GM18498 (cell line): ENCODE measurements around the gene BMPR2.
"Not testable (repeated sequence)": the region's sequence is repeated elsewhere in the genome, so short reads cannot be mapped to it uniquely, and the experiment has no call there.

Source experiments
- ATAC-seq: cut with Tn5 transposase; IDR thresholded peaks from one replicate; pipeline ENCODE4 v1.9.1; 2021; ENCODE audit warnings: mild to moderate bottlenecking, moderate library complexity; ENCODE audit not compliant: unreplicated experiment

The BMPR2 gene

GRCh38 chr2:202519453-202519852 lies 143.3 kb downstream of the BMPR2 start:
- ATAC-seq, result no peak

- no peak for ATAC-seq
These were observed 145.3 kb downstream of the BMPR2 start for GRCh38 chr2:202521470-202521869.

DNA sequence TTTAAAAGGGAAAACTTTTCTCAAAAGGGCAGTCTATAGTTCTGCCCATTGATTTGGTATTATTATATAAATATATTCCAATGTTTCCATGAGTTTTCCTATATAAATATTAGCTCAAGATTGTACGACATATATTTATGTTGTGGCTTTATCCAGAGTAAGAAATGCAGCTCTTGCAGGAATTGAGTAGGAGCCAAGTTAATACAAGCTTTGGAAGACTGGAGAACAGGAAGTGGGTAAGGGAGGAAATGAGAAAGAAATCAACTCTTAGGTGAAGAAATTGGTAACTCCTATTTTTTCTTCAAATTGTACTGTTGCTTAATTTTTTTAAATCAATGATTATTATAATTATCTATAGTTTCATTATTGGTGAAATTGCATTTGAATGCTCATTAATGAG lies 153.3 kb downstream of the BMPR2 start:
- ATAC-seq, result no peak

DNA sequence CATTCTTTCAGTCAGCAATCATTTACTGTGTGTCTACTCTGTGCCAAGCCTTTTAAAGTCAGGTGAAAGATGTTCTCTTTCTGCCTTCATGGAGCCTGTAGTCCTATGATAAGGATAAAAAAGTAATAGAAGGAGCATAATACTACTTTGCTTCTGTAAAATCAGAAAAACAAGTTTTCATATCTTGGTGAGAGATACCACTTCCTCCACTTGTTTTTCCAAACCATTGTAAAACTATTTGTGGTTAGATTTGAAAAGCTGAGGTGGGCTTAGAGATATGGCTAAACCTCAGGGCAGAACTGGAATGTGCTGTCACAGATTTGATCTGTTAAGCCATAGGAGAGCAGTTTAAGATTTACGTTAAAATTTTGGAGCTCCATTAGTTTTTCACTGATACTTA lies 153.9 kb downstream of the BMPR2 start:
- no peak for ATAC-seq

- ATAC-seq, result not testable (repeated sequence)
These were observed 159.2 kb downstream of the BMPR2 start for GRCh38 chr2:202535290-202535689.

- ATAC-seq, result no peak
These were observed 165.0 kb downstream of the BMPR2 start for GRCh38 chr2:202541137-202541536.

DNA sequence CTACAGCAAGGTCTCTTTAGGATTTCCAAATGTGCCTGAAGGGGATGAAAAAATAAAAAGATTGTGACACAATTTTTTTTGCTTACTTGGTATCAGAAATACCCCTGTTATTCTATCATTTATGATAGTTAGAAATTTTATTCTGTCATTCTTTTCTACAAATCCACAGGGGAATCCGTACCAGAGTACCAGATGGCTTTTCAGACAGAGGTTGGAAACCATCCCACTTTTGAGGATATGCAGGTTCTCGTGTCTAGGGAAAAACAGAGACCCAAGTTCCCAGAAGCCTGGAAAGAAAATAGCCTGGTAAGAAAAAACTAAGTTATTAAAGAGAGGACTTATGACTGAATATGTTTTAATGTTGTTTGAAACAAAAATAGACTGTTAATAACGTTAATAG lies 166.0 kb downstream of the BMPR2 start:
- ATAC-seq, result no peak

DNA sequence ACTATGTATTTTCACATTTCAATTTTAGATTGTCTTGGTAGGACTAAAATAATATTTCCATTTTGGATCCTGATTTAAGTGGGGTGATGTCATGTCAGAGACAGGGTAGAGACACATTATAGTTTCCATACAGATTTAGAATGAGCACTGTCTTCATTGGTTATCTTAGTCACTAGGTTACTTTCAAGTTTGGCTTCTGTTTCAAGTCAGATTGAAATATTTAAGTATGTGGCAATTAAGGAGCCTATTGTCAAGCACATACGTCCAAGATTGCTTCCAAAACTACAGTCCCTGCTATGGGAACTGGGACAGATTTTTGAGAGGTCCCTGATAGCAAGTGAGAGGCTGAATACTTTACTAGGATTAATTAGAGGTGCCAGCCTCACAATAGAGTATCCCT lies 169.4 kb downstream of the BMPR2 start:
- ATAC-seq, result no peak

DNA sequence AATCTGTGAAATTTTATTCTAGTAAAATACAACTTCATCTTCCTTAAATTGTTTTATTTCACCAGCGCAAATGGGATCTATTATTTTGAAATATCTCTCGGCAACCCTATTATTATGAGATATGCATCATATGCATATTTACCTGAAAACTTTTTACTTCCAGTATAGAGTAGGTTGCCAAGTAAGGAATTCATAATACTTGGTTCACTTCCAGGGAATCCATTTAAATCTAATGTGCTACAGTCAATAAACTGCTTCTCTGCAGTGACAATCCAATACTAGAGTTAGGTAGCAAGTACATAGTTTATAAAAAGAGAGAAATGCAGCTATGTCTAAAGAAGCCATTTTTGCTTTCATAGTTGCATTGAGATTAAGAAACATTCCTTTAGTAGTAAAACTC lies 169.8 kb downstream of the BMPR2 start:
- ATAC-seq, result no peak

- ATAC-seq, result not testable (repeated sequence)
These were observed 170.5 kb downstream of the BMPR2 start for GRCh38 chr2:202546499-202547141.

DNA sequence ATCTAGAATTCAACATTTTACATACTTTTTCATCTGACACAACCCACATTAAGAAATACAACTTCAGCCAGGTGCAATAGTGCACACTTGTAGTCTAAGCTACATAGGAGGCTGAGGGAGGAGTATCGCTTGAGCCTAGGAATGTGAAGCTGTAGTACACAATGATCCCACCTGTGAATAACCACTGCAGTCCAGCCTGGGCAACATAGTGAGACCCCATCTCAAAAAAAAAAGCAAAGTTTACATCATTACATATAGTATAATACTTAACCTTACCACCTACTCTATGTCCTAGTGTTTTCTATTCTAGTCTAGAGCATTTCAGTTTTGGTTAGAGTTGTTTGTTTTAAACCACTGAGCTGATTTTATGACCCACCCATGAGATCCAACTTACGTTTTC lies 172.1 kb downstream of the BMPR2 start:
- ATAC-seq, result no peak

DNA sequence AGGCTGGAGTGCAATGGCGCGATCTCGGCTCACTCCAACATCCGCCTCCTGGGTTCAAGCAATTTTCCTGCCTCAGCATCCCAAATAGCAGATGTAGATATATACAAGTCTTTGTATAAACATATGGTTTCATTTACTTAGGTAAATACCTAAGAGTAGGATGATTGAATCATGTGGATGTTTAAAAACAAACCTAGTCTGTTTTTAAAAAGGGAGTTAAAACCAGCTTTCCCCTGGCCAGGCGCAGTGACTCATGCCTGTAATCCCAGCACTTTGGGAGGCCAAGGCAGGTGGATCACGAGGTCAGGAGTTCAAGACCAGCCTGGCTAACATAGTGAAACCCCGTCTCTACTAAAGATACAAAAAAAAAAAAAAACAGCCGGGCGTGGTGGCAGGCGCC lies 174.9 kb downstream of the BMPR2 start:
- ATAC-seq, result not testable (repeated sequence)

GRCh38 chr2:202555356-202555755 lies 179.2 kb downstream of the BMPR2 start:
- no peak for ATAC-seq

DNA sequence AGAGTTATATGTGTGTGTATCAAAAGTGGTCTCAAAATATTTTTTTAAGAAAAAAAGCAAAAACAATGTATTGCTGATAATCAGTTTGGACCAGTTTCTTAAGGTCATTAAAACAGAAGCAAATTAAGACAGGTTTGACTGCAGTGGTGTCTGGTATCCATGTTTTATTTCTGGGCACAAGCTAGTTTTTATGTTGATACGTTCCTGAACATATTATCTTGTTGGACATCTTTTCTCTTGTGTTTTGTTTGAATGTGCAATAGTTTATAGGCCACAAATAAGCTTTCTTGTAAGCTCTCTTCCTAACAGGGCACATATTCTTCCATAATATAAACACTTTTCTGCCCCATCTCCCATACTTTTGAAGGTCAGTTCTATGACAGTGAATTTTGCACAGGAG lies 184.1 kb downstream of the BMPR2 start:
- ATAC-seq, result no peak

GRCh38 chr2:202564226-202564625 lies 188.1 kb downstream of the BMPR2 start:
- no peak for ATAC-seq

GRCh38 chr2:202566286-202566685 lies 190.2 kb downstream of the BMPR2 start:
- ATAC-seq, result no peak

GRCh38 chr2:202574541-202574940 lies 198.4 kb downstream of the BMPR2 start:
- ATAC-seq, result no peak

GRCh38 chr2:202575194-202575593 lies 199.1 kb downstream of the BMPR2 start:
- not testable (repeated sequence) for ATAC-seq

GRCh38 chr2:202577250-202578183 lies 201.4 kb downstream of the BMPR2 start:
- ATAC-seq, result no peak

DNA sequence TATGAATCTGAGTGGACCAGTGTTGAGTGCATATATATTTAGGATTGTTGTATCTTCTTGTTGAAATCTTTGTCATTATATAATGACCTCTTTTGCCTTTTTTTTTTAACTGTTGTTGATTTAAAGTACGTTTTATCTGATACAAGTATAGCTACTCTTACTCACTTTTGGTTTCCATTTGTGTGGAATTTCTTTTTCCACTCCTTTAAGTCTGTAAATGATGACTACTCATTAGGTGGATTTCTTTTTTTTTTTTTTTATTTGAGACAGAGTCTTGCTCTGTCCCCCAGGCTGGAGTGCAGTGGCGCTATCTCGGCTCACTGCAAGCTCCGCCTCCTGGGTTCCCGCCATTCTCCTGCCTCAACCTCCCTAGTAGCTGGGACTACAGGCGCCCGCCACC lies 206.7 kb downstream of the BMPR2 start:
- not testable (repeated sequence) for ATAC-seq

DNA sequence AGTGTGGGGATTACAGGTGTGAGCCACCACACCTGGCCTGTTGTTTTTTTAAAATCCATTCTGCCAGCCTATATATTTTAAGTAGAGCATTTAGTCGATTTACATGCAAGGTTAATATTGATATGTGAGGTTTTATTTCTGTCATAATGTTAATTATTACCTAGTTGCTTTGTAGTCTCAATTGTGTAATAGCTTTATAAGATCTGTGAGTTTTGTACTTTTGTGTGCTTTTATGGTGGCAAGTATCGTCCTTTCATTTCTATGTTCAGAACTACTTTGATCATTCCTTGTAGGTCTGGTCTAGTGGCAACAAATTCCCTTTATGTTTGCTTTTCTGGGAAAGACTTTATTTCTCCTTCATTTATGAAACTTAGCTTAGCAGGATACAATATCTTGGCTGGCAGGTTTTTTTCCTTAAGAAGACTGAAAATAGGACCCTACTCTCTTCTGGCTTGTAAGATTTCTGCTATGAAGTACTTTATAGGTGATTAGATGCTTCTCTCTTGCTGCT lies 207.6 kb downstream of the BMPR2 start:
- ATAC-seq, result no peak
